K562 (cell line): ENCODE data around the gene BEND4. TPM values are rescaled to one million over a fixed set of nuclear protein-coding genes. Genes with fewer than 3 reads are reported as not detected.

Source experiments
- ATAC-seq: fragments of 200-7000 bp; cut with Tn5 transposase; 3 replicates; pipeline ENCODE4 v1.9.1; 2020; ENCODE audit warnings: moderate library complexity
- BruUV-seq: library from RNA; stranded (reverse); fragments of 400-500 nt; replicated peaks from 2 replicates; lab custom pipeline; 2021; lab: Mats Ljungman, UMichigan
- CTCF ChIA-PET: fragments of 300-600 bp; formaldehyde crosslinking; extraction: SDS; loops from one replicate; lab custom pipeline; 2021; ENCODE audit warnings: low intra/inter-chr PET ratio; lab: Yijun Ruan, JAX
- POLR2A ChIA-PET: fragments of 300-600, 350-650 bp; sonication (Branson Sonifier 250); formaldehyde crosslinking; extraction: SDS; loops from one replicate; lab custom pipeline; 2021; ENCODE audit warnings: antibody characterized with exemption, inconsistent platforms; lab: Yijun Ruan, JAX
- DNase-seq, 4 experiments: peaks; one replicate each; pipeline versions ENCODE4 v3.0.0 to v3.0.0-alpha.2; 2011 to 2018; ENCODE audit warnings: low spot score in 3 of 4, mixed read lengths in 3 of 4; ENCODE audit errors: extremely low read depth in 1 of 4
- FAIRE-seq: peaks from 2 replicates; lab custom pipeline; 2011; peaks lifted over from hg19 to GRCh38; lab: Jason Lieb, UNC
- H2AFZ ChIP-seq: 2 replicates; pipeline ENCODE4 v1.6.0; 2011; ENCODE audit warnings: low read depth, low read length, control low read depth, inconsistent platforms
- H3K27ac ChIP-seq: fragments of 200-600 bp; 3 replicates; pipeline ENCODE4 v1.8.0; 2011; ENCODE audit warnings: low read depth, mild to moderate bottlenecking, control low read depth, inconsistent platforms, low read length, moderate library complexity, mixed read lengths; ENCODE audit errors: extremely low read depth
- H3K27me3 ChIP-seq, 2 experiments: fragments of 300-600 bp in 1 of 2; 2 replicates in 1 of 2; 3 replicates in 1 of 2; pipeline versions ENCODE4 v1.6.0 to v1.8.0; 2011; ENCODE audit warnings: inconsistent platforms in 2 of 2, low read length in 2 of 2, mild to moderate bottlenecking in 1 of 2, mixed read lengths in 1 of 2, moderate library complexity in 1 of 2; ENCODE audit not compliant: control insufficient read depth in 2 of 2, insufficient read depth in 2 of 2
- H3K36me3 ChIP-seq: fragments of 300-600 bp; 3 replicates; pipeline ENCODE4 v1.8.0; 2011; ENCODE audit warnings: mild to moderate bottlenecking, low read length, inconsistent platforms; ENCODE audit not compliant: control insufficient read depth, insufficient read depth
- H3K4me1 ChIP-seq, 2 experiments: fragments of 200-600 bp in 1 of 2; replicated peaks in 1 of 2; 2 replicates in 1 of 2; 3 replicates in 1 of 2; pipeline versions ENCODE4 v1.5.1 to v1.8.0; 2011; ENCODE audit warnings: inconsistent platforms in 2 of 2, low read length in 2 of 2, mild to moderate bottlenecking in 1 of 2, mixed read lengths in 1 of 2, moderate library complexity in 1 of 2; ENCODE audit not compliant: control insufficient read depth in 2 of 2, insufficient read depth in 2 of 2
- H3K4me2 ChIP-seq: 2 replicates; pipeline ENCODE4 v1.6.1; 2011; ENCODE audit warnings: low read length, control low read depth, inconsistent platforms, mixed read lengths; ENCODE audit not compliant: insufficient read depth
- H3K4me3 ChIP-seq: fragments of 200-600 bp; sonication (generic), shearing (Covaris generic); 2 replicates; pipeline ENCODE4 v1.5.1; 2016; ENCODE audit warnings: control low read depth, inconsistent platforms
- H3K79me2 ChIP-seq: fragments of 200-600 bp; 3 replicates; pipeline ENCODE4 v1.8.0; 2011; ENCODE audit warnings: low read length, inconsistent platforms; ENCODE audit not compliant: control insufficient read depth, insufficient read depth
- H3K9ac ChIP-seq, 2 experiments: 2 replicates each; pipeline versions ENCODE4 v1.6.0 to v1.6.1; 2011; ENCODE audit warnings: low read depth in 2 of 2, low read length in 2 of 2, control low read depth in 1 of 2, inconsistent platforms in 1 of 2, mild to moderate bottlenecking in 1 of 2, mixed read lengths in 1 of 2; ENCODE audit not compliant: insufficient read depth in 1 of 2
- H3K9me1 ChIP-seq: one replicate; pipeline ENCODE4 v1.6.0; 2011; ENCODE audit warnings: inconsistent platforms, mild to moderate bottlenecking, low read length, moderate library complexity; ENCODE audit not compliant: control insufficient read depth, insufficient read depth
- H3K9me3 ChIP-seq: replicated peaks from 2 replicates; pipeline ENCODE4 v1.5.1; 2011; ENCODE audit warnings: low read depth, low read length, inconsistent platforms; ENCODE audit not compliant: control insufficient read depth, insufficient read depth
- H4K20me1 ChIP-seq: replicated peaks from 2 replicates; pipeline ENCODE4 v1.6.1; 2011; ENCODE audit warnings: low read length, inconsistent platforms, mixed read lengths; ENCODE audit not compliant: control insufficient read depth, insufficient read depth
- E4F1 ChIP-seq: fragments of 250-450 bp; sonication (Bioruptor Pico); IDR thresholded peaks from 2 replicates; pipeline ENCODE4 v1.5.0; 2021; ENCODE audit warnings: mild to moderate bottlenecking, borderline replicate concordance
- MAZ ChIP-seq, 2 experiments: fragments of 450-650 bp in 1 of 2; sonication (generic) in 1 of 2; formaldehyde crosslinking; IDR thresholded peaks in 1 of 2; conservative IDR thresholded peaks in 1 of 2; 2 replicates each; pipeline versions ENCODE4 v1.4.0 to v1.5.0; 2020; ENCODE audit warnings: mild to moderate bottlenecking in 1 of 2, missing genetic modification reagents in 1 of 2
- RCOR1 ChIP-seq, 2 experiments: IDR thresholded peaks; 2 replicates each; pipeline ENCODE4 v1.6.1; 2012; ENCODE audit warnings: low read depth in 2 of 2, low read length in 2 of 2, borderline replicate concordance in 1 of 2, improper control_type of control experiment in 1 of 2
- SMAD1 ChIP-seq: fragments of 150-350 bp; IDR thresholded peaks from 2 replicates; pipeline ENCODE4 v1.6.1; 2014; ENCODE audit warnings: low read length, low read depth; ENCODE audit not compliant: partially characterized antibody
- WHSC1 ChIP-seq: IDR thresholded peaks from one replicate; pipeline ENCODE4 v1.6.1; 2012; ENCODE audit warnings: low read length, control low read depth, inconsistent platforms
- ZNF146 ChIP-seq: IDR thresholded peaks from one replicate; pipeline ENCODE4 v1.6.1; 2018; ENCODE audit warnings: missing compliant biosample characterization; ENCODE audit not compliant: unreplicated experiment
- ZNF77 ChIP-seq: fragments of 250-450 bp; sonication (Bioruptor Pico); IDR thresholded peaks from 2 replicates; pipeline ENCODE4 v1.5.0; 2020
- WGBS: fragments of 100-300 bp; shearing (Covaris generic); methylation state at CpG from one replicate; pipeline ENCODE4 v1.1.6; 2016; ENCODE audit warnings: low coverage, mixed read lengths; ENCODE audit not compliant: insufficient coverage; ENCODE audit errors: missing lambda C conversion rate; 5-methylcytosine and 5-hydroxymethylcytosine counted together
- in situ Hi-C: fragments of 300-500 bp; cut with MboI; formaldehyde crosslinking; loops from 4 replicates; pipeline ENCODE4 v1.15.0; 2018; ENCODE audit warnings: inconsistent platforms, mixed read lengths
- intact Hi-C: fragments of 100-400 bp; cut with micrococcal nuclease; formaldehyde crosslinking; loops from 2 replicates; pipeline ENCODE4 v1.14.2; 2022
- polyA plus RNA-seq, 8 experiments: library from polyadenylated mRNA; depleted of rRNA in 4 of 8; stranded (reverse) in 5 of 8; unstranded in 3 of 8; fragments of >200 nt; fragmentation: Nextera tagmentation in 2 of 8; fragmentation: Illumina TruSeq in 1 of 8; extraction: Ambion mirVana in 2 of 8; extraction: Trizol in 1 of 8; gene quantifications; 2 replicates each; pipeline versions ENCODE4 v1.2.1 to v1.2.3, GENCODE V29; 2011 to 2014; ENCODE audit warnings: inconsistent platforms in 1 of 8, missing spikeins in 1 of 8
- total RNA-seq, 7 experiments: library from RNA; depleted of rRNA in 6 of 7; stranded (reverse); fragments of >200 nt in 6 of 7; fragmentation: Illumina TruSeq in 2 of 7; extraction: Trizol in 2 of 7; gene quantifications; 2 replicates each; pipeline versions ENCODE4 v1.2.1 to v1.2.3, GENCODE V29; 2011 to 2021; ENCODE audit warnings: low replicate concordance in 1 of 7
- TF ChIP-seq, protein P1 (sequence below), 2 experiments: IDR thresholded peaks; 2 replicates each; pipeline ENCODE4 v1.6.1; 2012; ENCODE audit warnings: improper control_type of control experiment in 2 of 2, low read depth in 2 of 2, low read length in 2 of 2, borderline replicate concordance in 1 of 2

BEND4 gene
- total and polyA plus RNA-seq, 9 of the 15 experiments (the other 6 are each of a cell fraction or from before 2014, with no cell fraction given) = not detected

GRCh38 chr4:42112846-42113245 lies 39.6 kb downstream of the BEND4 start:
- peaks cover 3 to 17% of the 10 kb centered on the region in 2 experiments; a peak in 4 of 5 replicates for H3K27me3 ChIP-seq
- POLR2A ChIA-PET = interaction anchor here (0.6 kb wide), 1 partner anchor 83 kb away, joined by 3 read pairs; no protein-coding TSS in a partner anchor
- no peak for FAIRE-seq

More at GRCh38 chr4:42112846-42113245, 39.6 kb downstream of the BEND4 start:
- Histone ChIP-seq H3K36me3 (no peaks in the 10 kb centered on the region), H3K9ac (no peak overlapping the region), H3K4me1 (no peaks in the 10 kb centered on the region), H3K79me2 (no peaks in the 10 kb centered on the region), H3K4me3 (no peak overlapping the region), H3K9me3 (no peaks in the 10 kb centered on the region), H3K27ac (no peak overlapping the region), H2AFZ (no peak overlapping the region), H4K20me1 (no peaks in the 10 kb centered on the region), H3K9me1 (no peaks in the 10 kb centered on the region), H3K4me2 (no peak overlapping the region)
- DNase-seq = no peak
- in situ Hi-C loops = no loop called here
- ATAC-seq = no peak
- BruUV-seq = no TSS peak
- CTCF ChIA-PET = no interaction called here
- 0% methylated on average over 3 of the region's 3 CpGs for WGBS
- intact Hi-C loops = no loop called here
- TF ChIP-seq, protein P1, sequence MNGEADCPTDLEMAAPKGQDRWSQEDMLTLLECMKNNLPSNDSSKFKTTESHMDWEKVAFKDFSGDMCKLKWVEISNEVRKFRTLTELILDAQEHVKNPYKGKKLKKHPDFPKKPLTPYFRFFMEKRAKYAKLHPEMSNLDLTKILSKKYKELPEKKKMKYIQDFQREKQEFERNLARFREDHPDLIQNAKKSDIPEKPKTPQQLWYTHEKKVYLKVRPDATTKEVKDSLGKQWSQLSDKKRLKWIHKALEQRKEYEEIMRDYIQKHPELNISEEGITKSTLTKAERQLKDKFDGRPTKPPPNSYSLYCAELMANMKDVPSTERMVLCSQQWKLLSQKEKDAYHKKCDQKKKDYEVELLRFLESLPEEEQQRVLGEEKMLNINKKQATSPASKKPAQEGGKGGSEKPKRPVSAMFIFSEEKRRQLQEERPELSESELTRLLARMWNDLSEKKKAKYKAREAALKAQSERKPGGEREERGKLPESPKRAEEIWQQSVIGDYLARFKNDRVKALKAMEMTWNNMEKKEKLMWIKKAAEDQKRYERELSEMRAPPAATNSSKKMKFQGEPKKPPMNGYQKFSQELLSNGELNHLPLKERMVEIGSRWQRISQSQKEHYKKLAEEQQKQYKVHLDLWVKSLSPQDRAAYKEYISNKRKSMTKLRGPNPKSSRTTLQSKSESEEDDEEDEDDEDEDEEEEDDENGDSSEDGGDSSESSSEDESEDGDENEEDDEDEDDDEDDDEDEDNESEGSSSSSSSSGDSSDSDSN (IDR thresholded peaks at IDR 0.05; ENCODE audit: borderline replicate concordance in 1 of 2, low read depth in 2 of 2, low read length in 2 of 2) = no peak
- TF ChIP-seq SMAD1 = no peak
- no peak for TF ChIP-seq ZNF146
- TF ChIP-seq WHSC1 = no peak
- no peak for TF ChIP-seq RCOR1 (IDR thresholded peaks at IDR 0.05; ENCODE audit: borderline replicate concordance in 1 of 2, low read depth in 2 of 2, low read length in 2 of 2)
- no peak for TF ChIP-seq MAZ (CRISPR knock-in tag; conservative IDR thresholded peaks at IDR 0.05 in 1 of 2, IDR thresholded peaks at IDR 0.05 in 1 of 2)
- TF ChIP-seq ZNF77 (CRISPR knock-in tag) = no peak
- TF ChIP-seq E4F1 = no peak
